ENCODE data around the gene PHLDB1. TPM values are rescaled to one million over a fixed set of nuclear protein-coding genes. Genes with fewer than 3 reads are reported as not detected.
"Not testable (repeated sequence)": the region's sequence is repeated elsewhere in the genome, so short reads cannot be mapped to it uniquely, and the experiment has no call there.

The PHLDB1 gene
- polyA plus RNA-seq, 2 of the 4 experiments (the other 2 are of a cell fraction): 5.9 to 20.0 TPM

- H3K27ac ChIP-seq: peak overlapping the region in 1 of 2 experiments; percentile 86; a peak in 4 of 6 replicates
- ChIA-PET CTCF (interaction anchor here (0.8 kb wide), 1 partner anchor 8 kb away, joined by 3 read pairs; no protein-coding TSS in a partner anchor), POLR2A (no interaction called here)
- TF ChIP-seq RCOR1 (IDR thresholded peaks at IDR 0.05; ENCODE audit: low read depth, low read length): no peak
- TF ChIP-seq RAD21 (conservative IDR thresholded peaks at IDR 0.05 in 1 of 2, IDR thresholded peaks at IDR 0.05 in 1 of 2): no peak
- no peaks in the 10 kb centered on the region for H3K4me1 ChIP-seq
- FAIRE-seq (no peak), DNase-seq (ENCODE audit: low read depth in 1 of 2, low spot score in 1 of 2) (no peak), ATAC-seq (no peak)
- WGBS (ENCODE audit: missing lambda C conversion rate): 77% methylated on average over 5 of the region's 5 CpGs
- H3K4me3 ChIP-seq: peak overlapping the region; percentile 87
- no peaks in the 10 kb centered on the region for H3K9me3 ChIP-seq
- peak overlapping the region; percentile 96 for H3K4me2 ChIP-seq
Measured at GRCh38 chr11:118565051-118565450, 42.4 kb upstream of the PHLDB1 start.

- FAIRE-seq (no peak), ATAC-seq (no peak), DNase-seq (ENCODE audit: low read depth in 1 of 2, low spot score in 1 of 2) (no peak)
- Histone ChIP-seq H3K4me3 (no peak overlapping the region), H3K27ac (no peak overlapping the region), H3K4me2 (no peak overlapping the region), H3K4me1 (peaks cover 11% of the 10 kb centered on the region), H3K9me3 (no peaks in the 10 kb centered on the region)
- 73% methylated on average over 2 of the region's 2 CpGs for WGBS (ENCODE audit: missing lambda C conversion rate)
- ChIA-PET POLR2A (no interaction called here), CTCF (interaction anchor here (1.0 to 1.4 kb wide), 2 partner anchors 20 to 90 kb away, joined by 3 to 4 read pairs; no protein-coding TSS in a partner anchor)
- TF ChIP-seq TP53 (CRISPR knock-in tag; IDR thresholded peaks at IDR 0.05) (no peak), MAZ (IDR thresholded peaks at IDR 0.05; ENCODE audit: borderline replicate concordance, low read depth, low read length) (no peak), HOXA7 (CRISPR knock-in tag; IDR thresholded peaks at IDR 0.05) (no peak), CEBPB (IDR thresholded peaks at IDR 0.05) (no peak), KDM5A (IDR thresholded peaks at IDR 0.05) (no peak), ZSCAN20 (CRISPR knock-in tag; IDR thresholded peaks at IDR 0.05) (no peak)
Measured at GRCh38 chr11:118569670-118570069, 37.7 kb upstream of the PHLDB1 start.

- ATAC-seq (no peak), FAIRE-seq (no peak), DNase-seq (ENCODE audit: low read depth in 1 of 2, low spot score in 1 of 2) (no peak)
- Histone ChIP-seq H3K4me3 (no peak overlapping the region), H3K9me3 (no peaks in the 10 kb centered on the region), H3K27ac (no peak overlapping the region), H3K4me2 (no peak overlapping the region), H3K4me1 (peaks cover 21% of the 10 kb centered on the region)
- WGBS (ENCODE audit: missing lambda C conversion rate): 97% methylated on average over 1 of the region's 1 CpG
- ChIA-PET POLR2A (no interaction called here), CTCF (interaction anchor here (0.5 to 1.4 kb wide), 3 partner anchors 19 to 61 kb away, joined by 3 to 4 read pairs (median 4); no protein-coding TSS in a partner anchor)
- TF ChIP-seq BCL3 (IDR thresholded peaks at IDR 0.05) (no peak), E2F6 (IDR thresholded peaks at IDR 0.05; ENCODE audit: borderline replicate concordance, low read depth) (no peak), MAFK (IDR thresholded peaks at IDR 0.05; ENCODE audit: partially characterized antibody) (no peak), HOXB5 (CRISPR knock-in tag; IDR thresholded peaks at IDR 0.05) (no peak), CBX2 (IDR thresholded peaks at IDR 0.05; ENCODE audit: borderline replicate concordance, low read depth) (no peak), CHD2 (IDR thresholded peaks at IDR 0.05; ENCODE audit: low read length, partially characterized antibody) (no peak), MAX (IDR thresholded peaks at IDR 0.05) (no peak), ATOH8 (CRISPR knock-in tag; IDR thresholded peaks at IDR 0.05; ENCODE audit: low read depth) (no peak), FOSL2 (IDR thresholded peaks at IDR 0.05) (no peak), FOSL2 (CRISPR knock-in tag; IDR thresholded peaks at IDR 0.05) (no peak), CEBPB (IDR thresholded peaks at IDR 0.05) (no peak), FOXS1 (CRISPR knock-in tag; IDR thresholded peaks at IDR 0.05) (no peak), ZFP36 (IDR thresholded peaks at IDR 0.05; ENCODE audit: borderline replicate concordance, partially characterized antibody) (no peak), NR3C1 (IDR thresholded peaks at IDR 0.05) (no peak), MAZ (IDR thresholded peaks at IDR 0.05; ENCODE audit: borderline replicate concordance, low read depth, low read length) (no peak), USF2 (IDR thresholded peaks at IDR 0.05) (no peak), HOXA7 (CRISPR knock-in tag; IDR thresholded peaks at IDR 0.05) (no peak), RCOR1 (IDR thresholded peaks at IDR 0.05; ENCODE audit: low read depth, low read length) (no peak)
Measured at GRCh38 chr11:118570787-118571186, 36.6 kb upstream of the PHLDB1 start.

GRCh38 chr11:118571701-118572060 is 35.7 kb upstream of the PHLDB1 start:
- H3K4me1 ChIP-seq: peaks cover 21% of the 10 kb centered on the region
- ChIA-PET CTCF (interaction anchor here (1.6 kb wide), 1 partner anchor 23 kb away, joined by 5 read pairs; no protein-coding TSS in a partner anchor), POLR2A (interaction anchor here (1.5 kb wide), 1 partner anchor 37 kb away, joined by 3 read pairs; no protein-coding TSS in a partner anchor)
- not testable (repeated sequence) for ATAC-seq; FAIRE-seq; H3K9me3 ChIP-seq; DNase-seq (ENCODE audit: low read depth in 1 of 2, low spot score in 1 of 2)
- 30% methylated on average over 15 of the region's 15 CpGs for WGBS (ENCODE audit: missing lambda C conversion rate)
- H3K4me3 ChIP-seq: peak overlapping the region; percentile 87
- peak overlapping the region; percentile 90 to 98 for H3K27ac ChIP-seq
- peak overlapping the region; percentile 82 for H3K4me2 ChIP-seq
